ENCODE measurements around the gene HOXC5.
A peak's percentile ranks its signal among the peaks of the same experiment; 100 is the strongest.

GRCh38 chr12:54033980-54034784 is 1.3 kb downstream of the HOXC5 start:
- TF ChIP-seq CTCF (IDR thresholded peaks at IDR 0.05) (no peak), EZH2 (IDR thresholded peaks at IDR 0.05; ENCODE audit: borderline replicate concordance, insufficient read depth, low read depth, low read length, poor library complexity, severe bottlenecking) (peak; percentile 53)
